GM19023 (cell line): Measurements from ENCODE around the gene ATP10A.

ENCODE experiments used
- ATAC-seq: cut with Tn5 transposase; IDR thresholded peaks from one replicate; pipeline ENCODE4 v1.9.1; 2021; ENCODE audit warnings: mild to moderate bottlenecking, moderate library complexity; ENCODE audit not compliant: unreplicated experiment

Gene ATP10A

DNA sequence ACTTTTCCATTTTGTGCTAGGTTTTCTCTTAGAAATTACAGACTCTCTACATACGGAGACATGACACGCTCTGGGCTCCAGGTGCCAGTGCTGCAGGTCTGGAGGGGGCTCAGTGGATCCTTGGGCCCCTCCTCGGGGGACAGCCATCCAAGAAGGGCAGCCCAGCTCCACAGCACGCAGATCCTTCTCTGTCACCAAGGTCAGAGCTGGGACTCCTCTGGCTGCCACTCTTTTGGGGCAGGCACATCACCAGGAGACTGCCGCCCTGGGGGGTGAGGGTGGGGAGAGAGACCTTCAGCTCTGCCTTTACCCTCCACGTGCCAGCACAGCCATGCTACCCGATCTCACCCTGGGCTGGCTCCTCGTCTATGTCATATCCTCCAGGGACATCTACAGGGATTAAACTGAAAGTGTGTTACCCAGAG is 65.6 kb downstream of the ATP10A start:
- no peak for ATAC-seq

DNA sequence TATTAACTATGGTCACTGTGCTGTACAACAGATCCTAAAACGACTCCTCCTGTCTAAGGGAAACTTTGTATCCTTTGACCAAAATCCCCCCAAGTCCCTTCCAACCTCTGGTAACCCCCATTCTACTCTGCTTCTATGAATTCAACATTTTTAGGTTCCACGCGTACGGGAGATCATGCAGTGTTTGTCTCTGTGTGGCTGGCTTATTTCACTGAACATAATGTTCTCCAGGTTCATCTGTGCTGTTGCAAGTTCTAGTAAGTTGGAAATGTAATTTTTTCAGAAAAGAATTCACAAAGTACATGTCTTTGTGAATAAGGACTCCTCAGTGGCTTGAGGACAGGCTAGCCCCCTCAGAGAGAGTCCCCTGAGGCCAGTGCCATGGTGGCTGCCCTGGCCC is 66.1 kb downstream of the ATP10A start:
- no peak for ATAC-seq

DNA sequence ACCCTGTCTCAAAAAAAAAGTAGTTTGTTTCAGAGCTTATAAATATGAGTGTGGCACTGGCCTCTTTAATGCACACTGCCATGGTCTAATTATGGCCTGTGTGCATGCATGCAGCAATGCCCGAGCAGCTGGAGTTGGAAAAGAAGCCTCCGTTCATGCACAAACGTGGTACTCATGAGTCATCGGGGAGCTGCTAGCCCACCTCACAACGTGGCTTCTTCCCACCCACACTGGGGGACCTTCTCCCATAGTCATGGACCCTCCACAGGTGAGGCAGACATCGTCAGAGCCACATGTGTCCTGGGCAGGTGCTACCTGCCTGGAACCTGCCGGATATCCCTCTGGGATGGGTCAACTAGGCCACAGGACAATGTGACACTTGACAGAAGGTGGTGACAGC is 66.7 kb downstream of the ATP10A start:
- no peak for ATAC-seq

DNA sequence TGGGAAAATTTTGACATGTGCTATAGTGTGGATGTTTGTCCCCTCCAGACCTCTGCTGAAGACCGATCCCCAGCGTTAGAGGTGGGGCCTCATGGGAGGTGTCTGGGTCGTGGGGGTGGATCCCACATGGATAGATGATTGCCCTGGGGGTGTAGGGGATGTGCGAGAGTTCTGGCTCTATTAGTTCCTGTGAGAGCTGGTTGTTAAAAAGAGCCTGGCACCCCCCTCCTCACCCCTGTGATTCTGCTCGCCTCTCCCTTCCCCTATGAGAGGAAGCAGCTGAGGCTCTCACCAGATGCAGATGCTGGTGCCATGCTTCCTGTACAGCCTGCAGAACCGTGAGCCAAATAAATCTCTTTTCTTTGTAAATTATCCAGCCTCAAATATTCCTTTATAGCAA is 67.4 kb downstream of the ATP10A start:
- no peak for ATAC-seq

DNA sequence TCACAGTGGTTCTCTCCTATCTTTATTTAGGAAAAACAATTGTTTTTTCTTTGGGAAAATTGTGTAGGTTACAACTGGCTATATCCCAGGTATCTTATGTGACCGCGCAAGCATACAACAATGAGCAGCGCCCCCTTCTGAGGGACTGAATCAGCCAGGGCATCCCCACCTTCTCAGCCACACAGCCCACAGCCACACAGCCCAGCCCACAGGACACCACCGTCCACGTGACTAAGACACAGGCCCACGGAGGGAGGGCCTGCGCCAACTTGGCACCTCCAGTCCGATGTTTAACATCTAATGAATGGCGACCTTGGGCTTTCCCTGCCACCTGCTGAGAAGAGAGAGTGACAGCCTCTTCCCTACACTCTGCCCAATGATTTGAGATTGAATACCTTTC is 68.1 kb downstream of the ATP10A start:
- no peak for ATAC-seq

DNA sequence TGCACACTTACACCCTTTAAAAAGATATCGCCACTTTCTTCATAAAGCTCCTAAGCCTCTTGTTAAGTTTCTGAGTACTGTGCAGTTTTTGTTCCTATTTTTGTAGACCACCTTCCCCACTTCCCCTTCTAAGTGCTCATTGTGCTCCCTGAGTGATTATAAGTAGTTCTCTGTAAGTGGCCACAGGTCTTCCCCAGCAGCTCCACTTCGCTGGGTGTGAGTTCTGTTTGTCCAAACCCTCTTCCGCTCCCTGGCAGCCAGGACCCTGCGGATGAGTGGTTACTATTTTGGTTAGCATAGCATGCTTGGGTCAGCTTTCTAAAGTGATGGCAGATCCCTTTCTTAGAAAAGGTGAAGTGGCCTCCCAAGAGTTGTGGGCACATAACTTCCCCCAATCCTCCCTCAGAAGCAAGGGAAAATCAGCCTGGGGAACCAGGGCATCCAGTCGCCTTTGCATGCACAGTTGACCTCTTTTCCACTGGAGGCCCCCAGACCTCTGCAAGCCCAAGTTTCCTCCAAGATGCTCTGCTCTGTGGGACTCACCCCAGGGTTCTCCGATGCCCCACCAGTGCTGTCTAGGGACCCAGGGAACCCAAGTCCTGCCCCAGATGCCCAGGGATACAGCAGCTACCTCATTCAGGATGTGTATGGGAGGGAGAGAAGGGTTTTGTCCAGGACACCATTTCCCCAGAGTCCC is 69.6 kb downstream of the ATP10A start:
- ATAC-seq: peak; percentile 72

DNA sequence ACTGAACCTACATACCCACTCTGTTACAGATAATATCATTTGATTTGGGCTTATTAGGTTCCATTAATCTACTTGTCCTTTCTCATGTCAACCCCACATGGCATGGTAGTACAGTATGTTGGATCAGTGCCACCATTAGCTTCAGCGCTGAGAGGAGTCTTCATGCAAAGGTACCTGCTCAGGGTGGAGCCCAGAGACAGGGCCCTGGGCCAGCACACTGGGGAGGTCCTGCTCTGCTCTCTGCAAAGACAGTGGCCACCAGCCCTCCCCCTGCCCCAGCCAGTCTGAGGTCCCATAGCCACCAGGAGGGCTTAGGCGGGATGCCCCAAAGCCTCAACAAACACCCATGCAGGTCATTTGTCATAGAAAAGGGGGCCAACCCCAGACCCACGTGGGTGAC is 71.0 kb downstream of the ATP10A start:
- no peak for ATAC-seq

DNA sequence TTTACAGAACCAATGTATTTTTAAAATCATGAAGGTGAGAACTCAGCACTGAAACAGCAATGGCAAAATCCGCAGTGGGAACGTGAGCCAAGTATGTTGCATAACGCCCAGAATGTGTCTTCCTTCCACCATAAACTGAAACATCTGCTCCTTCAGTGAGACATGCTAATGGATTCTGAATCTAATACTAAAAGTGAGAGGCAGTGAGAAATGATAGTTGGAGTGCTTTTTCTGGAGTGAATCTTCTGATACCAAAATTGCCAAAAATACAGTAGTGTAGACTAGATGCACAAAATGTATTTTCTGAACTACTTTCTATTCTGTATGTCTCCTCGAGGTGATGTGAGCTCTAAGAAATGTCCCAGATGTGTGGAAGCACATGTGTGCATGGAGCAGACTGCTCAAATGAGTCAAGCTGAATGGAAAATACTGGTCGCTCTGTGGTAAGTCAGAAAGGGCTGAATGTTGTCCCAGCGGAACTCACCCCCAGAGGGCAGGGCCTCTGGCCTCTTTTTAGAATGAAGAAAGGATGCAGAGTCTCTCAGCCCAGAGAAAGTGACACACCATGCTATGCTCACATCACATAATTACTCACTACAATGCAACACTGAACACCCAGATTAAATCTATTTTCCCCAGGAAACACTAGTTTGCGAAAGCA is 73.0 kb downstream of the ATP10A start:
- no peak for ATAC-seq

DNA sequence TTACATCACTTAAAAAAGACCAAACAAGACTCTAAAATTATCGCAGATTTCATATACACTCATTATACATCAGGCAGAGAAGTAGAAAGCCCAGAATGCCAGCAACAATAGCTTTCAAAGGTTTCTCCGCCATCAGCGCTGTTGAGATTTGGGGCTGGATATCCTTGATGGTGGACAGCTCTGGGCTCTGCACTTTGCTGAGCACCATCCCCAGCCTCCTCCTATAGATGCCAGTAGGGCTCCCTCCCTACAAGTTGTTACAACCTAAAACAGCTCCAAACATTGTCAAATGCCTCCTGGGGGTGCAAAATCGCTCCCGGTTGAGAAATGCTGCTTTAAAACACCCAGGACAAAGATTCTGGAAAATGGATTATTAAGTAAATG is 73.5 kb downstream of the ATP10A start:
- no peak for ATAC-seq

DNA sequence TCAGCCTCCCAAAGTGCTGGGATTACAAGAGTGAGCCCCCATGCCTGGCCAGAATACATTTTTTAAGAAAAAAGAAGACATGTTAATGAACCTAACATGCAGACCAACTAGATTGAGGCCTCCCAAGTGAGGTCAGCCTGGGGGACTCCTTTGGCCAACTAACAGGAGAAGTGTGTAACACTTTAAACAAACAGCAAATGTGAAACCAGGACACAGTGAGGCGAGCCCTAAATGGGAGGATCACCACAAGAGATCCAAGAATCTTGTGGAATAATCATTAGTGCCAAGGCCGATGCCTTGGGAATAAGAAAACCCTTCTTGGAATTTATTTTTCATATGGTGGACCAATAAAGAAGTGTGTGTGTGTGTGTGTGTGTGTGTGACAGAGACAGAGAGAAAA is 73.9 kb downstream of the ATP10A start:
- ATAC-seq: no peak

DNA sequence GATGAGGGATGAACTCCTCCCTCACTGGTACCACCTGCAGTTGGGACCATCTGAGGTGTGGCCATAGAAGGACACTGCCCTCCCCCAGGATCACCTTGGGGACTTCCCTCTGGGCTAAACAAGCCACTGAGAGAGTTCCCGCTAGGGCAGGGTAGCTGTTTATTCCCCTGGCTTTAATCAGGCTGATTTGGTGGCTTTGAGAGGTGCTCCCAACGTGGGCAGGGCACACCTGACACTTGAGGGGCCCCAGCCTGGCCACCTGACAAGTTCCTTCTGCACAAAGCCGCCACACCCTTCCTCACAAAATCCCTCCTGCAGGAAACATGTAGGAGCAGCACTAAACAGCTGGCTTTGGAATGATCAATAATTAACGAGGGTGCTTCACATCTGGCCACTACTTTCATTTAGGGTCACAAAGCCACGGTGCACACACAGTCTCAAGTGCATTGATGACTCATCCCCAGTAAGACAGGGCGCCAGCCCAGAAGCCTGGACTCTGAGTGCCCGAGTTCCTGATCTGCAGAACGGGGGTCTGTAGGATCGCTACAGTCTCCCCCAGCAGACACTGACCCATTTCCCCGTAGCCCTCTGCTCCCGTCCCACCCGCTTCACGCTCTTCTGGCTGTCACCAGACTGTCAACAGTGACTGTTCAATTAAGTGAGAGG is 75.1 kb downstream of the ATP10A start:
- ATAC-seq: no peak

DNA sequence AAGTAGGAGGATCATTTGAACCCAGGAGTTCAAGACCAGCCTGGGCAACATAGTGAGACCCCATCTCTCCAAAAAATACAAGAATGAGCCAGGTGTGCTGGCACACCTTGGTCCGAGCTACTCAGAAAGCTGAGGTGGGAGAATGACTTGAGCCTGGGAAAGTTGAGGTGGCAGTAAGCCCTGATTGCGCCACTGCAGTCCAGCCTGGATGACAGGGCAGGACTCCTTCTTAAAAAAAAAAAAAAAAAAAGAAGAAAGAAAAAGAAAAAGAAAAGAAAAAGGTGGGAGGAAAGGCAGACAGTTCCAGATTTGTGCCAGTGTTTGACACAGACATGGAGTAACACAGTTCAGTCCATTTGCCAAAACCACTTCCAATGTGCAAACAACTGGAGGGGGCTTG is 75.7 kb downstream of the ATP10A start:
- ATAC-seq: no peak

DNA sequence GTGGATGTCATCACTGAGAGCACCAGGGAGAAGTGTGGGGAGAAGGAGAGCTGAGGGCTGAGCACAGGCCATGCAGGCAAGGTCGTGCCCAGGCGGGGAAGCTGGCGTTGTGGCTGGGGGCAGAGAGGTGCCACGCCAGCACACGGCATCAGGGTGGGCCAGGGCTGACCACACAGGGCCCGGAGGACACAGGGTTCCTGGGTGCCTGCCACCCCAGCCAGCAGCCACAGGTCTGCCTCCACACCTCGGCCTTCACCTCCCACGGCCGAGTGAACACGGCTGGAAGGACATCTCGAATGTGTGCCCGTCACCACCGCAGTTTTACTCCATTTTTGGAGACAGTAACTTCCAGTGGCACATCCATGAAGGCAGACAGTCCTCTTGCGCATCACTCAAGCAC is 77.1 kb downstream of the ATP10A start:
- ATAC-seq: no peak

DNA sequence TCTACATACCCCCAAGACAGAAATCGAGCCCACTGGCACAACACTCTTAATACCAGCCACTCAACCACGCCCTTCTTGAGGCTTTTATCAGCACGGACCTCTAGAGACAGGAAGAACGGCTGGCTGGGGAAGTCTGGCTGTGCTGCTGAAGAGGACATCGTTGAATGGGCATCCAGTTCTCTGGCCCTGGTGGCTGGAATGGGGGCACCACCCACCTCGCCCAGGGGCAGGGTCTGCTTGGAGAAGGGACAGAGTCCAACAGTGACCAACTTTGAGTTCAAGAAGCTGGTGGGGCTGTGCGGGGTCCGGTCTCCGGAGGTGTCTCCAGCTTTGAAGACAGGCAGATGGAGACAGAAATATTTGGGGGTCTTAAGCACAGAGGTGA is 77.5 kb downstream of the ATP10A start:
- ATAC-seq: no peak

DNA sequence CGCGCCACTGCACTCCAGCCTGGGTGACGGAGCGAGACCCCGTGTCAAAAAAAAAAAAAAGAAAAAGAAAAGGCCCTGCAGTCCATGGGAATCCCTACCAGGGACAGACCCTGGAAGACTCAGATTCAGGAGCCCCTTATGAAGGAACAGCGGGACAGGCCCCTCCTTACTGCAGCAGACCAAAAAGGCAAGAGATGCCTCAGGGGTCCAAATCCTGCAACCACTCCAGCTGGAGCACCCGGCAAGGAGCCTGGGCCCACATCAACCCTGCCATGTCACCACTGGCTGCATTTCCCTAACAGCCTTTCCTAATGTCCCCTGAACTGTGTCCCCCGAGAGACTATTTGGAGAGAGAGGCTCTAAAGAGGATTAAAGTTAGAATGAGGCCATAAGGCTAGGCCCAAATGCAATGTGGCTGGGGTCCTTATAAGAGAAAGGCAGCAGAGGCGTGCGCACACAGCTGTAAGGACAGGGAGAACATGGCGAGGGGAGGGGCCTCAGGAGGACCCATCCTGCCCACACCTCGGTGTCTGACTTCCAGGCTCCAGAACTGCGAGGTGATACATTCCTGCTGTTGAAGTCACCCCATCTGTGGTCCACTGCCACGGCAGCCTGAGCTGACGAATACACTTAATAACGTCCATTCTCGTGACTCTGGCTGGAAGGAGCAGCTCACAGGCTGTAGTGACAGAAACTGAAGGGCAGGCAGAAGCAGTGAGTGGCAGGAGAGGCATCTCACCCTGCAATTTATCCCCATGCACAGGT is 78.1 kb downstream of the ATP10A start:
- no peak for ATAC-seq

DNA sequence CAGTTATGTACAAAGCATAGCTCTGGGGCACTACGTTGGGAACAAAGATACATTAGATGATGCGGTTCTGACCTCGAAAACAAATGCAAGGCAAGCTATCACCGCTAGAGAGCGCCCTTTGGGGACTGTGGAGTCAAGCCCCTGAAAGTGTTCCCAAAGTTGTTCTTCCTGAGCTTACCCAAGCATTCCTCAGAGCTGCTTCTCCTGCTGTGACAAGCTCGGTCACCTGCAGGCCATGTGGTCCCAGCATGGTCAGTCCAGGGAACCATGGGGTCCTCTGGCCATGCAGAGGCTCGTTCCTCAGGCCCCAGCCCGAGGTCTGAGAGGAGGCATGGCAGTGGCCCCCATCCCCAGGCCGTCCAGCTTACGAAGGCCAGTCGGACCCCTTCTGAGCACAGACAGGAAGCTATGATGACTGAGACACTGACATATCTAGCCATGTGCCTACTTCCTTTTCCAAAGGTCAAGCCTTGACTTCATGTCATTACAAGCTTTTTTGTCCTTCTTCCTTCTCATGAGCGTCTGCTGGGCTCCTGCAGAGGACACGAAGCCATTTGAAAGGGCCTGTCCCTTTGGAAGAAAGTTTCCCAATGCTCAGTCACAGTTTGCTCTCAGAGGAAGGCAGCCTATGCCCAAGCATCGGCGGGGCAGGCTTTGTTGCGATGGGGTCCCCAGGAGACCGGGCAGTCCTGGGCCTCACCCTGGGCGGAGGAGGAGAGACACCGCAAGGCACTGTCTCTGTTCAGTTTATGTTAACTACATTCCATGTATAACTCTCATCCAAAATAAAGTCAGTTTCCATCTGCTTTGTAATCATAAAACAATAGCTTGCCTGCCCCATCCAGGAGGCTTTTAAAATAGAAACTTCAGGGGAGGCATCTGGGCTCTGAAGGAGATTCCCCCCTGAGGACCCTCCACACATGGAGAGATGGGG is 79.3 kb downstream of the ATP10A start:
- ATAC-seq: no peak

DNA sequence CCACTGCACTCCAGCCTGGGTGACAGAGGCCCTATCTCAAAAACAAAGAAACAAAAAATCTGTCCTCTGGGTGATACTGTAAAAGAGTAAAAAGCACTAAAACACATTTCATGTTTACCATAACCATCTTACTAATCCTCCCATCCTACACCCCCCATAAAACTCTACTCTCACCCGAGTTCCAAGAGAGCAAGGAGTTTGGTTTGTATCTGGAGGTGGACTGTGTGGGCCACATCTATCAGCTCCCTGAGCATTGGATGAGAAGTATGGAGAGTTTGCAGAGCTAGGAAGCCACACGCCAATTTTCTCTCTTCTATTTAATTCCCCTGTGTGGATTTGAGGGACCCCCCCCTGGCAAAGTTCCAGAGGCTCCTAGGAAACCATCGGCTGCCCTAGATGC is 80.0 kb downstream of the ATP10A start:
- ATAC-seq: no peak

DNA sequence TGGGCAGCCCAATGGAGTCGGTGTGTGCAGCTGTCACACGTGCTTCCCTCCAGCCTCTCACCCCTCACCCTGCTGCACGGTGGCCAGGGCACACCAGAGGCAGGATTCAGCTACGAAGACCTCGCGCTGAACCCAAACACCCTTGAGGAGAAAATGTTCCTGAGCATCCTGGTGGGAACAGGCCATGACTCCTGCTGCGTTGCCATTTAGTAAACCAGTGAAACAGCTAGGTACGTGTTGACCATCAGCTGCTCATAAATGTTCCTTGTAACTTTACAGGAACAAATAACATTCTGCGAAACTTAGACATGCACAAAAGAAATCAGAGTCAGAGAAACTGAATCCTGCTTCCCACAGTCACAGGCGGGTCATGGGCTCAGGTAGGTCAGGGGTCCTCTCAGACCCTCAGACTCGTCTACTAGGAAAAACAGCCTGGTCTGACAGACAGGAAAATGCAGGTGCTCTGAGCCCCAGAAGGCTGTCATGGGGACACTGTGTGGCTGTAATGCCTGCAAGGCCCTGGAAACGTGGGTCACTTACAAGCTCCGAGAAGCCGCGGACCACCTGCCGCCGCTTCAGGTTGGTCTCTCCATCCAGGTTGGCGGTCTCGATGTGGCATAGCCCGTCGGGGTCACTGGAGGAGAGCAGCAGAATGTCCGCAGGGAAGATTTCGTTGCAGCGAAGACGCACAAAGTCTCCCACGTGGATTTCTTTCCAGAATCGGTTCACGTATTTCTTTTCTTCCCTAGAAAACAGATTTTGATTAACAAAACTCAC is 82.5 kb downstream of the ATP10A start:
- ATAC-seq: no peak

DNA sequence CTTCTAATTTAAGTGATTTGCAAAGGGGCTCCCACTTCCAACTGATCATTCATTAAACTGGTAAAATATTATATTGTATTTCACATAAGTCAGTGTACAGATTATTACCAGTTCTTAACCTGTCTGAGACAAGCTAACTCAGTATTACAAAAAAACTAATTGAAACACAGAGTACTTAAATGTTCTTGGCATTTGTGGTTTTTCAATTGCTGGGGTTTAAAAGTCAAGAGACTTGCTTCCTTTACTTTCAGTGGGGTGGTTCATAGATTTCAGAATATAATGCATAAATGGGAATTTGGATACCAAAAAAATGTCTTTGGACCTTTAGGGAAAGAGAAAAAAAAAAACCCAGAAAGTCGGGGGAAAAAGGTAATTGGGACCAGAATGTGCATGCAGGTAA is 85.0 kb downstream of the ATP10A start:
- no peak for ATAC-seq

DNA sequence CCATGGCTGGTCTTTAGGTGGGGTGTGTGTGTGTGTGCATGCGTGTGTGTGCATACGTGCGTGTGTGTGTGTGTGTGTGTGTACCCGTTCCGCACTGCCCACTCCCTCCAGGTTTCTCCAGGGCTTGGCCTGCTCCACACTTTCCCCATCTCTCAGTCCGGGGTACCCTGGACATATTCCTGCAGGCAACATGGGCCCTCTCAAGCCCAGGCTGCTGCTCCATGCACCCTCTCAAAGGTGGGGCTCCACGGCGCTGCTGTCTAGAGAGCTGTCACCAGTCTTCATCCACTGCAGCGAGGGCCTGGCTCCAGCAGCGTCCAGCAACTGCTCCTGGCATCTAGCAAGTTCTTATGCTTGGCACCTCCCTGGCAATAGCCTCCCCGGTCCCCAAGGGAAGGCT is 86.1 kb downstream of the ATP10A start:
- no peak for ATAC-seq
